K562 (cell line): ENCODE measurements around the gene HLA-DOA. TPM values are rescaled to one million over a fixed set of nuclear protein-coding genes. Genes with fewer than 3 reads are reported as not detected.

Source experiments
- ATAC-seq: fragments of 200-7000 bp; cut with Tn5 transposase; 3 replicates; pipeline ENCODE4 v1.9.1; 2020; ENCODE audit warnings: moderate library complexity
- BruUV-seq: library from RNA; stranded (reverse); fragments of 400-500 nt; replicated peaks from 2 replicates; lab custom pipeline; 2021; lab: Mats Ljungman, UMichigan
- CTCF ChIA-PET: fragments of 300-600 bp; formaldehyde crosslinking; extraction: SDS; loops from one replicate; lab custom pipeline; 2021; ENCODE audit warnings: low intra/inter-chr PET ratio; lab: Yijun Ruan, JAX
- POLR2A ChIA-PET: fragments of 300-600, 350-650 bp; sonication (Branson Sonifier 250); formaldehyde crosslinking; extraction: SDS; loops from one replicate; lab custom pipeline; 2021; ENCODE audit warnings: antibody characterized with exemption, inconsistent platforms; lab: Yijun Ruan, JAX
- DNase-seq, 4 experiments: peaks; one replicate each; pipeline versions ENCODE4 v3.0.0 to v3.0.0-alpha.2; 2011 to 2018; ENCODE audit warnings: low spot score in 3 of 4, mixed read lengths in 3 of 4; ENCODE audit errors: extremely low read depth in 1 of 4
- FAIRE-seq: peaks from 2 replicates; lab custom pipeline; 2011; peaks lifted over from hg19 to GRCh38; lab: Jason Lieb, UNC
- H2AFZ ChIP-seq: 2 replicates; pipeline ENCODE4 v1.6.0; 2011; ENCODE audit warnings: low read depth, low read length, control low read depth, inconsistent platforms
- H3K27ac ChIP-seq: fragments of 200-600 bp; 3 replicates; pipeline ENCODE4 v1.8.0; 2011; ENCODE audit warnings: low read depth, mild to moderate bottlenecking, control low read depth, inconsistent platforms, low read length, moderate library complexity, mixed read lengths; ENCODE audit errors: extremely low read depth
- H3K27me3 ChIP-seq, 2 experiments: fragments of 300-600 bp in 1 of 2; 2 replicates in 1 of 2; 3 replicates in 1 of 2; pipeline versions ENCODE4 v1.6.0 to v1.8.0; 2011; ENCODE audit warnings: inconsistent platforms in 2 of 2, low read length in 2 of 2, mild to moderate bottlenecking in 1 of 2, mixed read lengths in 1 of 2, moderate library complexity in 1 of 2; ENCODE audit not compliant: control insufficient read depth in 2 of 2, insufficient read depth in 2 of 2
- H3K36me3 ChIP-seq: fragments of 300-600 bp; 3 replicates; pipeline ENCODE4 v1.8.0; 2011; ENCODE audit warnings: mild to moderate bottlenecking, low read length, inconsistent platforms; ENCODE audit not compliant: control insufficient read depth, insufficient read depth
- H3K4me1 ChIP-seq, 2 experiments: fragments of 200-600 bp in 1 of 2; replicated peaks in 1 of 2; 2 replicates in 1 of 2; 3 replicates in 1 of 2; pipeline versions ENCODE4 v1.5.1 to v1.8.0; 2011; ENCODE audit warnings: inconsistent platforms in 2 of 2, low read length in 2 of 2, mild to moderate bottlenecking in 1 of 2, mixed read lengths in 1 of 2, moderate library complexity in 1 of 2; ENCODE audit not compliant: control insufficient read depth in 2 of 2, insufficient read depth in 2 of 2
- H3K4me2 ChIP-seq: 2 replicates; pipeline ENCODE4 v1.6.1; 2011; ENCODE audit warnings: low read length, control low read depth, inconsistent platforms, mixed read lengths; ENCODE audit not compliant: insufficient read depth
- H3K4me3 ChIP-seq: fragments of 200-600 bp; sonication (generic), shearing (Covaris generic); 2 replicates; pipeline ENCODE4 v1.5.1; 2016; ENCODE audit warnings: control low read depth, inconsistent platforms
- H3K79me2 ChIP-seq: fragments of 200-600 bp; 3 replicates; pipeline ENCODE4 v1.8.0; 2011; ENCODE audit warnings: low read length, inconsistent platforms; ENCODE audit not compliant: control insufficient read depth, insufficient read depth
- H3K9ac ChIP-seq, 2 experiments: 2 replicates each; pipeline versions ENCODE4 v1.6.0 to v1.6.1; 2011; ENCODE audit warnings: low read depth in 2 of 2, low read length in 2 of 2, control low read depth in 1 of 2, inconsistent platforms in 1 of 2, mild to moderate bottlenecking in 1 of 2, mixed read lengths in 1 of 2; ENCODE audit not compliant: insufficient read depth in 1 of 2
- H3K9me1 ChIP-seq: one replicate; pipeline ENCODE4 v1.6.0; 2011; ENCODE audit warnings: inconsistent platforms, mild to moderate bottlenecking, low read length, moderate library complexity; ENCODE audit not compliant: control insufficient read depth, insufficient read depth
- H3K9me3 ChIP-seq: replicated peaks from 2 replicates; pipeline ENCODE4 v1.5.1; 2011; ENCODE audit warnings: low read depth, low read length, inconsistent platforms; ENCODE audit not compliant: control insufficient read depth, insufficient read depth
- H4K20me1 ChIP-seq: replicated peaks from 2 replicates; pipeline ENCODE4 v1.6.1; 2011; ENCODE audit warnings: low read length, inconsistent platforms, mixed read lengths; ENCODE audit not compliant: control insufficient read depth, insufficient read depth
- CBFA2T3 ChIP-seq: fragments of 450-650 bp; IDR thresholded peaks from 2 replicates; pipeline ENCODE4 v1.6.1; 2017
- CGGBP1 ChIP-seq: fragments of 250-450 bp; sonication (Bioruptor Pico); IDR thresholded peaks from 2 replicates; pipeline ENCODE4 v1.9.0; 2021; ENCODE audit warnings: mild to moderate bottlenecking
- E2F8 ChIP-seq: fragments of 450-650 bp; IDR thresholded peaks from 2 replicates; pipeline ENCODE4 v1.7.1; 2018; ENCODE audit warnings: mild to moderate bottlenecking, low read depth; ENCODE audit not compliant: partially characterized antibody
- RBM25 ChIP-seq: fragments of 200-400 bp; formaldehyde crosslinking; IDR thresholded peaks from 2 replicates; pipeline ENCODE4 v1.6.1; 2018; ENCODE audit warnings: low read length, low read depth, moderate library complexity; ENCODE audit not compliant: severe bottlenecking
- SAP30 ChIP-seq: fragments of 200-600 bp; sonication (generic); IDR thresholded peaks from 2 replicates; pipeline ENCODE4 v1.6.1; 2012; ENCODE audit warnings: borderline replicate concordance, low read depth, mild to moderate bottlenecking, moderate library complexity, low read length, control low read depth, inconsistent platforms; ENCODE audit not compliant: insufficient read depth, poor library complexity, severe bottlenecking
- ZNF518B ChIP-seq: fragments of 250-450 bp; sonication (Bioruptor Pico); IDR thresholded peaks from 2 replicates; pipeline ENCODE4 v1.5.0; 2021; ENCODE audit warnings: mild to moderate bottlenecking, moderate library complexity
- WGBS: fragments of 100-300 bp; shearing (Covaris generic); methylation state at CpG from one replicate; pipeline ENCODE4 v1.1.6; 2016; ENCODE audit warnings: low coverage, mixed read lengths; ENCODE audit not compliant: insufficient coverage; ENCODE audit errors: missing lambda C conversion rate; 5-methylcytosine and 5-hydroxymethylcytosine counted together
- in situ Hi-C: fragments of 300-500 bp; cut with MboI; formaldehyde crosslinking; loops from 4 replicates; pipeline ENCODE4 v1.15.0; 2018; ENCODE audit warnings: inconsistent platforms, mixed read lengths
- intact Hi-C: fragments of 100-400 bp; cut with micrococcal nuclease; formaldehyde crosslinking; loops from 2 replicates; pipeline ENCODE4 v1.14.2; 2022
- polyA plus RNA-seq, 8 experiments: library from polyadenylated mRNA; depleted of rRNA in 4 of 8; stranded (reverse) in 5 of 8; unstranded in 3 of 8; fragments of >200 nt; fragmentation: Nextera tagmentation in 2 of 8; fragmentation: Illumina TruSeq in 1 of 8; extraction: Ambion mirVana in 2 of 8; extraction: Trizol in 1 of 8; gene quantifications; 2 replicates each; pipeline versions ENCODE4 v1.2.1 to v1.2.3, GENCODE V29; 2011 to 2014; ENCODE audit warnings: inconsistent platforms in 1 of 8, missing spikeins in 1 of 8
- total RNA-seq, 7 experiments: library from RNA; depleted of rRNA in 6 of 7; stranded (reverse); fragments of >200 nt in 6 of 7; fragmentation: Illumina TruSeq in 2 of 7; extraction: Trizol in 2 of 7; gene quantifications; 2 replicates each; pipeline versions ENCODE4 v1.2.1 to v1.2.3, GENCODE V29; 2011 to 2021; ENCODE audit warnings: low replicate concordance in 1 of 7

The HLA-DOA gene
- total and polyA plus RNA-seq, 9 of the 15 experiments (the other 6 are each of a cell fraction or from before 2014, with no cell fraction given) = 0.07 TPM; not detected in 8

- ATAC-seq (peak; percentile 6), FAIRE-seq (no peak), DNase-seq (no peak)
- TF ChIP-seq ZNF518B (CRISPR knock-in tag) (0 out of 2 replicates have a peak, but pooled peaks have one; percentile 4), E2F8 (peak; percentile 1), RBM25 (peak; percentile 8), CGGBP1 (CRISPR knock-in tag) (0 out of 2 replicates have a peak, but pooled peaks have one; percentile 42), SAP30 (no peak), CBFA2T3 (peak; percentile 35; the same call in 1 of the 2 replicates)
- intact Hi-C loops (loop anchor here (1.0 kb wide), 3 partner anchors 51 to 146 kb away; partner anchors contain the start of gene TAP2), in situ Hi-C loops (loop anchor here (10.0 kb wide), 1 partner anchor 49 kb away; no protein-coding TSS in a partner anchor)
- Histone ChIP-seq H3K9ac (no peak overlapping the region), H3K9me1 (no peaks in the 10 kb centered on the region), H3K79me2 (no peaks in the 10 kb centered on the region), H3K27ac (no peak overlapping the region), H3K36me3 (peaks cover 31% of the 10 kb centered on the region), H3K4me2 (no peak overlapping the region; the same call in 1 of the 2 replicates), H2AFZ (no peak overlapping the region), H4K20me1 (peaks cover 31% of the 10 kb centered on the region), H3K4me1 (peaks cover 0 to 6% of the 10 kb centered on the region in 2 experiments; a peak in 2 of 5 replicates), H3K27me3 (peaks cover 6 to 12% of the 10 kb centered on the region in 2 experiments; a peak in 3 of 5 replicates), H3K4me3 (no peak overlapping the region), H3K9me3 (no peaks in the 10 kb centered on the region)
- BruUV-seq = no TSS peak
- ChIA-PET POLR2A (interaction anchor here (0.6 to 12.5 kb wide), 19 partner anchors 12 to 1025 kb away, joined by 3 to 384 read pairs (median 4); partner anchors contain the start of genes BRD2, HLA-DMB, TAP1 and TAP2), CTCF (interaction anchor here (0.7 to 4.7 kb wide), 11 partner anchors 9 to 552 kb away, joined by 3 to 84 read pairs (median 4); partner anchors contain the start of gene HLA-DMA)
- WGBS = 6% methylated on average over 3 of the region's 3 CpGs
Measured at GRCh38 chr6:32983964-32984621, 25.3 kb downstream of the HLA-DOA start.
